DMS79 (cell line): ENCODE results near the gene SMARCA2.

Experiments
- DNase-seq: peaks from one replicate; lab custom pipeline; 2025; lab: John Stamatoyannopoulos, UW

SMARCA2 gene

DNA sequence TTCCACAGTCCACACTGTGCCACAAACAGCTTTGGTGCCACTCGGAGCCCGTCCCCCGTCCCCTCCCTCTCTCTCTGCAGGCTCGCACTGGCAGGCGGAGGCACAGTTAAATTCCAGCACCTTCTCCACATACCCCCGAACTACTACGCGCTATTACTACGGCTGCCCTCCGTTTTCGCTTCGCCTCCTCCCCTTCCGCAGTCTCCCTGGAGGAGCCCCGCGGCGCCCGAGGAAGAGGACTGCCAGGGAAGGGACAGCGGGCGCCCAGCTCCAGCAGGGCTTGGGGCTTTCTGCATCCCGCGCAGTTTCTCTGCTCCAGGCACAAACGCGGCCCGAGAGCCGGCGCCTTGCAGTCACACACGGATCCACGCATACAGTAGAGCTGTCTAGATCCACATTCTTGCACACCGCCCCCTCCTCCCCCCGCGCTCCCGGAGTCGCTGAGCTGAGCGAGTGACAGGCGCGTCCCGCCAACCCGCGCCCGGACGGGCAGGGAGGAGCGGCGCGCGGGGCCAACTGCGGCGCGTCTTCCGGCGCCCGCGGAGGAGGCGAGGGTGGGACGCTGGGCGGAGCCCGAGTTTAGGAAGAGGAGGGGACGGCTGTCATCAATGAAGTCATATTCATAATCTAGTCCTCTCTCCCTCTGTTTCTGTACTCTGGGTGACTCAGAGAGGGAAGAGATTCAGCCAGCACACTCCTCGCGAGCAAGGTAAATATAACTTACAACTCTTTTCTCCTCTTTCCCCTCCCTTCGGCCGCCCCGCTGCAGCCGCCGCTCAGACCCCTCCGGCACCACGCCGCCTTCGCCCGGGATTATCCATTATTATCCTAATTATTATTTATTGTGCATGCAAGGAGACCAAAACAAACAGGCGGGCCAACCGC is at the start of gene SMARCA2:
TSS of gene SMARCA2 (plus strand) at position 652 of the 885 bp plus-strand sequence. CDS start 13,676 bp downstream, outside the sequence.
- peak; percentile 67 for DNase-seq

- DNase-seq: no peak
Measured at GRCh38 chr9:1966725-1967366, 48.3 kb upstream of the SMARCA2 start.

GRCh38 chr9:1969160-1969559 is 46.0 kb upstream of the SMARCA2 start:
- DNase-seq: no peak

DNA sequence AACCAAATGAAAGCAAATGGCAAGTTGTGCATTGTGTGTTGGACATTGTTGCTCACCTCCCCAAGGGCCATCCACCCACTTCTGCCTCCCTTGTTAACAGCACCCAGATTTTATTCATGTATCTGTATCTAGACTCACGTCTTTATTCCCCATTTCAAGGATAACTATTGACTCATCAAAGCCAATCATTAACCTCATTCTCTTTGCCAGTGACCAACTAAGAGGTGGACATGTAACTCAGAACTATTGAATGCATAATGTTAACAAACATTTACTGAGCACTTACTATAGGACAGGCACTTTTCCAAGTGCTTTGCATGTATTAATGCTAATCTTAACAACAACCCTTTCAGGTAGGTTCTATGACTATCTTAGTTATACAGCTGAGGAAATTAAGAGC is 45.2 kb upstream of the SMARCA2 start:
- DNase-seq: no peak

DNA sequence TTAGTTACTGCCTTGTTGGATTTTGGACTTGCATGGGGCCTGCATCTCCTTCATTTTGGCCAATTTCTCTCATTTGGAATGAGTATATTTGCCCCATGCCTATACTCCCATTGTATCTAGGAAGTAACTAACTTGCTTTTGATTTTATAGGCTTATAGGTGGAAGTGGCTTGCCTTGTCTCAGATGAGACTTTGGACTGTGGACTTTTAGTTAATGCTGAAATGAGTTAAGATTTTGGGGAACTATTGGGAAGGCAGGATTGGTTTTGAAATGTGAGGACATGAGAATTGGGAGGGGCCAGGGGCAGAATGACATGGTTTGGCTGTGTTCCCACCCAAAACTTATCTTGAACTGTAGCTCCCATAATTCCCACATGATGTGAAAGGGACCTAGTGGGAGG is 42.5 kb upstream of the SMARCA2 start:
- DNase-seq: no peak

DNA sequence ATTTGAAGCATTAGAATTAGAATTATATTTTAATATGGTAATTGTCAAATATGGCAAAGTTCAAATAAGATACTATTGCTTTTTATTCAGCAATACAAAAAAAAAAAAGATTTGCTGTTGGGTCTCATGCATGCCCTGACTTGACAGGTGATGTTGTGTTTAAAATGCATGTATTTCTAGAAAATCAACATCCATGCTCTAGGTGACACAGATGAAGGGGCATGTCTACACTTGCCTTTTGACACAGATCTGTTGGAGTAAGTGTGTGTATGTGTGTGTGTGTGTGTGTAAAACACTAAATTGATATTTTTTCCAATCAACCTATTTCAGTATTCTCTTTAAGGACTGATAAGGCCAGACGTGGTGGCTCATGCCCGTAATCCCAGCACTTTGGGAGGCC is 38.1 kb upstream of the SMARCA2 start:
- DNase-seq: no peak

GRCh38 chr9:1978941-1979340 is 36.2 kb upstream of the SMARCA2 start:
- DNase-seq: no peak

GRCh38 chr9:1979741-1980367 is 35.3 kb upstream of the SMARCA2 start:
- no peak for DNase-seq

GRCh38 chr9:1980387-1980786 is 34.8 kb upstream of the SMARCA2 start:
- no peak for DNase-seq

DNA sequence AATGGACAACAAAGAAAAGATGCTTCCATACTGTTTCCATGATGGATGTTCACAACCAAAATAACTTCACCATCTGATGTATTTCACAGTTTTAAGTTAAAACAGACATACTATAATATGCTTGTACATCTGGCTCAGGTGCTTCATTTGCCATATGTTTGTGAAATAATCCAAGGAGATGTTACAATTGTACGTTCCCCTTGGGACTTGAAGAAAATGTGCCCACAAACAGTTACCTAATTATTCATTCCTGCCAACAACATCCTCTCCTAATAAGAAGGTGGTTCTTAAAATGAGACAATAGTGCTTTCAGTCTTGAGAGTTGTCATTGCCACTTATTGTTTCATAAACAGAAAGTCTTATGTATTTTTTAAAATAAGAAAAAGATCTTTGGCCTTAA is 33.1 kb upstream of the SMARCA2 start:
- no peak for DNase-seq

- DNase-seq: no peak
Measured at GRCh38 chr9:1986341-1986740, 28.8 kb upstream of the SMARCA2 start.

- DNase-seq: no peak
Measured at GRCh38 chr9:1989500-1989899, 25.6 kb upstream of the SMARCA2 start.

DNA sequence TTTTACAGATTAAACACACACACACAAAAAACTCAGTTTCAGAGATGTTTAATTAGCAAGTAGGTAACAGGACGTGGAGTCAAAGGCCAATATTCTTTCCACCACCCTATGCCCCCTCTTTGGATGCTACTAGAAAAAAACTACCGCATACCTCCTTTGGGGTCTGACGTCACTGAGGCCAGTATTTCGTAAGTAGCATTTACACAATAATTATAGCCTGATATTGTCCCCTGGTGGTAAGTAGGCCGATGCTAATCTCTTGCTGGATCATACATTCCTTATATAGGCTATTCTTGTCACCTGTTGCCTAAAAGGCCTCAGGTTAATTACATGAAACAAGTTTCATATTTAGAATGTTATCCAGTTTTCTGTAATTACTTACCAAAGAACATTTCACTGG is 21.0 kb upstream of the SMARCA2 start:
- DNase-seq: no peak

- DNase-seq: no peak
Measured at GRCh38 chr9:1995084-1995483, 20.1 kb upstream of the SMARCA2 start.

DNA sequence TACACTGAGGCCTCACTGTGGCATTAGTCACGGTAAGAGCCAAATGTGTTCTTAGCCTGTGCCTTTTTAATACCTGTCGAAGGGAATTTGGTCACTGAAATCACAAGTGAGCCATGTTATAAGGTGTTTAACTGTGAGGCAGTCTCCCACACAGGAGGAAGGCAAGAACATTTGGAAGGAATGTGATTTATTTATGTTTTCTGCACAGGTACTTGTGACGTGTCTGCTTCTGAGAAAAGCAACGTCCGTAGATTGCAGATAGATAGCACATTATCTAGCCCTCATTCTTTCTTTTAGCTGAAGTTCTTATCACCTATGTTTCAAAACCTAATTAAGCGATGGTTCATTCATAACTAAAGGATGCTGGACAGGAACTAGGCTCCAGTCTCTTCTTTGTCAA is 19.0 kb upstream of the SMARCA2 start:
- no peak for DNase-seq

- DNase-seq: no peak
Measured at GRCh38 chr9:1997646-1998045, 17.5 kb upstream of the SMARCA2 start.

DNA sequence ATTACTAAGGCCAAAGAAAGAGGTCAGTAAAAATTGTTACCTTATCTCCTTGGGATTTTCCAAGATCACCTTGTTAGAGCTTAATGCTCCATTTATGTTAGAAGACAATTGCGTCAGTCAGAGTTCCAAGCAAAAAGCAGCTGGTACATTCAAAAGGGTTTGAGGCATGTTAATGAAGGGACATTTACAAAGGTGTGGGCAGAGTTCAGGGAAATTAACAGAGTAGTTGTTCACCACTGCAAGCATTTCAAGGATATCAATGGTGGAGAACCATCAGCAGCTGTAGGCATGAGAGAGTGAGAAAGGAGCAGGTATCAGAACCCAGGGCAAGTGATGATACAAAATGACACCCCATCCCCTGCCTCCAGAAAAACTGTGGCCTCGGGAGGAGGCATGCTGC is 17.0 kb upstream of the SMARCA2 start:
- DNase-seq: no peak

GRCh38 chr9:2000314-2000713 is 14.8 kb upstream of the SMARCA2 start:
- no peak for DNase-seq

DNA sequence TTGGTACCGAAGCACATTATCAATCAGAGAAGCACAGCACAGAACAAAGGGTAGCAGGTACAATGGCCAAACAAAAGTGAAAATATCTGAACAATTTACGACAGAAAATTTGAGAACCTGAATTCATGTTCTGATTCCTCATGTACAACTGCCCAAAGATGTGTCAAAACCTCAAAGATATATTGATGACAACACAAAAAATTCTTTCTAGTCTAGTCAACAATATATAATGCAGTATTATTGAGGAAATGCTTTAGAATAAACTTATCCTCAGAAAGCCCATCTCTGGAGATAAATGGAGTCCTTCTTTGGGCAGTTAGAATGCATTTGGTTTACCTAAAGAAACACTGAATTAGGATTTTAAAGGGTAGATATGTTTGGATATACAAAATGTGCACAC is 6.8 kb upstream of the SMARCA2 start:
- no peak for DNase-seq

DNA sequence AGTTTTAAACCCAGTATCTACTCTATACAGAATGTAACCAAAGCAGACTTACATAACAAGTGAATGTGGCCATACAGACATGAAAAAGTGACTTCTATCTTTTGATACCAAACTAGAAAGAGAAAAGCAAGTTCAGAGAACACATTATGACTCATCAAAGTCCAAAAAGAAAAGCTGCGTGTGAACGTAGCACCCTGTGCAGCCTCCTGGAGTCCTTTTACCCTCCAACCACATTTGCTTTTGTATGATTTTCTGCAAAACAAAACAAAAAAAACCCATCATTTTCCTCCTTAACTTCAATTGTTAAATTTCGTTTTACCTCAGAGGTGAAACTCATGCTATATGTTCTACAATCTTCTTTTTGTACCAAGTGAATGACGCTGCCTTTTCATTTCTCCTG is 2.8 kb upstream of the SMARCA2 start:
- DNase-seq: no peak

GRCh38 chr9:2013743-2014475 is 1.2 kb upstream of the SMARCA2 start:
- DNase-seq: no peak
